Erythroblast (primary cell): Measurements from ENCODE around the gene CEBPG.

Experiments
- GATA1 ChIP-seq: IDR thresholded peaks from 2 replicates; pipeline ENCODE4 v1.6.1; 2011; ENCODE audit warnings: low read depth, mild to moderate bottlenecking, control low read depth, low read length, moderate library complexity
- POLR2A ChIP-seq: IDR thresholded peaks from 2 replicates; pipeline ENCODE4 v1.6.1; 2011; ENCODE audit warnings: mild to moderate bottlenecking, low read length

DNA sequence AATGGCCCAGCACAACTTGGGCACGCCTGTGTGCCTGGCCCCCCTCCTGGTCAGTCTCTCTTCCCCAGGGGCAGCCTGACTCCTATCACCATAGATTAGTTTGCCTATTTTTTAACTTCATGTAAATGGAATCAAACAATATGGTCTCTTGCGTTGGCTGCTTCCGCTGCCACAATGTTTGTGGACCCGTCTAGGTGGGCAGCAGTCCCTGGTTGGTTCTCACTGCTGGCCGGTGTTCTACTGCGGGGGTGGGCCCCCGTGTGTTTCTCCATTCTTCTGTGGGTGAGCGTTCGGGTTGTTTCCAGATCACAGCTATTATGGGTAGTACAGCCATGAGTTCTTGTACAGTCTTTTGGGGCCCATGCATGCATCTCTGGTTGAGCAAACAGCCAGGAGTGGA, 47.3 kb downstream of the CEBPG start:
- no peak for TF ChIP-seq POLR2A
- no peak for TF ChIP-seq GATA1
